ENCODE data around the gene RCL1. TPM values are rescaled to one million over a fixed set of nuclear protein-coding genes. Genes with fewer than 3 reads are reported as not detected.

RCL1 gene
- total and polyA plus RNA-seq, 2 donors (not counting 3 experiments of a cell fraction or from before 2014, with no cell fraction given): 12.9 to 13.2 TPM

DNA sequence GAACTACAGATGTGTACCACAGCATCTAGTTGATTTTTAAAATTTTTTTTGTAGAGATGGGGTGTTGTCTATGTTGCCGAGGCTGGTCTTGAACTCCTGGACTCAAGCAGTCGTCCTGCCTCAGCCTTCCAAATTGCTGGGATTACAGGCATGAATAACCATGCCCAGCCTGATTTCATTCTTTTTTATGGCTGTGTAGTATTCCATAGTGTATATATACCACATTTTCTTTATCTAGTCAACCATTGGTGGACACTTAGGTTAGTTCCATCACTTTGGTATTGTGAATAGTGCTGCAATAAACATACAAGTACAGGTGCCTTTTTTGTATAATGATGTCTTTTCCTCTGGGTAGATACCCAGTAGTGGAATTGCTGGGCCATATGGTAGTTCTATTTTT lies 3.8 kb downstream of the RCL1 start:
- intact Hi-C loops (cut with micrococcal nuclease): no loop called here

More for the DNA sequence above, 3.8 kb downstream of the RCL1 start:
- H3K4me3 ChIP-seq (replicated peaks in 1 of 3; ENCODE audit: insufficient read depth in 1 of 3, low read depth in 1 of 3, low read length in 3 of 3): no peak overlapping the region
- DNase-seq (ENCODE audit: low read depth, low spot score): no peak
- no peak for TF ChIP-seq FOS (IDR thresholded peaks at IDR 0.05; ENCODE audit: borderline replicate concordance, insufficient read depth, low read length)
- TF ChIP-seq POLR2A (IDR thresholded peaks at IDR 0.05; ENCODE audit: low read depth, low read length): no peak
- TF ChIP-seq, protein P1, sequence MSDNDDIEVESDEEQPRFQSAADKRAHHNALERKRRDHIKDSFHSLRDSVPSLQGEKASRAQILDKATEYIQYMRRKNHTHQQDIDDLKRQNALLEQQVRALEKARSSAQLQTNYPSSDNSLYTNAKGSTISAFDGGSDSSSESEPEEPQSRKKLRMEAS (IDR thresholded peaks at IDR 0.05; ENCODE audit: insufficient read depth, insufficient read length): no peak
- TF ChIP-seq EZH2 (IDR thresholded peaks at IDR 0.05; ENCODE audit: borderline replicate concordance, low read depth, low read length, severe bottlenecking): no peak
- TF ChIP-seq MYC (IDR thresholded peaks at IDR 0.05; ENCODE audit: low read depth, low read length): no peak
- TF ChIP-seq, protein P2, sequence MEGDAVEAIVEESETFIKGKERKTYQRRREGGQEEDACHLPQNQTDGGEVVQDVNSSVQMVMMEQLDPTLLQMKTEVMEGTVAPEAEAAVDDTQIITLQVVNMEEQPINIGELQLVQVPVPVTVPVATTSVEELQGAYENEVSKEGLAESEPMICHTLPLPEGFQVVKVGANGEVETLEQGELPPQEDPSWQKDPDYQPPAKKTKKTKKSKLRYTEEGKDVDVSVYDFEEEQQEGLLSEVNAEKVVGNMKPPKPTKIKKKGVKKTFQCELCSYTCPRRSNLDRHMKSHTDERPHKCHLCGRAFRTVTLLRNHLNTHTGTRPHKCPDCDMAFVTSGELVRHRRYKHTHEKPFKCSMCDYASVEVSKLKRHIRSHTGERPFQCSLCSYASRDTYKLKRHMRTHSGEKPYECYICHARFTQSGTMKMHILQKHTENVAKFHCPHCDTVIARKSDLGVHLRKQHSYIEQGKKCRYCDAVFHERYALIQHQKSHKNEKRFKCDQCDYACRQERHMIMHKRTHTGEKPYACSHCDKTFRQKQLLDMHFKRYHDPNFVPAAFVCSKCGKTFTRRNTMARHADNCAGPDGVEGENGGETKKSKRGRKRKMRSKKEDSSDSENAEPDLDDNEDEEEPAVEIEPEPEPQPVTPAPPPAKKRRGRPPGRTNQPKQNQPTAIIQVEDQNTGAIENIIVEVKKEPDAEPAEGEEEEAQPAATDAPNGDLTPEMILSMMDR (IDR thresholded peaks at IDR 0.05; ENCODE audit: extremely low read depth in 1 of 2, insufficient read depth in 1 of 2, low read depth in 1 of 2, low read length in 2 of 2): no peak
- no peak for TF ChIP-seq GATA2 (IDR thresholded peaks at IDR 0.05; ENCODE audit: insufficient read depth, insufficient read length, low read depth, low read length)
- no peak for TF ChIP-seq POLR2AphosphoS5 (IDR thresholded peaks at IDR 0.05; ENCODE audit: insufficient read depth, low read depth, low read length)
- no peak for TF ChIP-seq JUN (IDR thresholded peaks at IDR 0.05; ENCODE audit: borderline replicate concordance, insufficient read depth, insufficient read length, low read depth)
- ChIA-PET CTCF (interaction anchor here (1.0 to 4.1 kb wide), 5 partner anchors 15 to 54 kb away, joined by 3 to 54 read pairs (median 3); no protein-coding TSS in a partner anchor), POLR2A (no interaction called here)
- no peak overlapping the region for H3K9ac ChIP-seq (replicated peaks; ENCODE audit: extremely low read depth, insufficient read depth, low read length)
- peaks cover 28% of the 10 kb centered on the region for H3K4me1 ChIP-seq (ENCODE audit: control insufficient read depth, extremely low read depth, insufficient read depth, low read length)
- BruUV-seq (replicated peaks): no TSS peak
- H4K20me1 ChIP-seq (replicated peaks; ENCODE audit: control insufficient read depth, extremely low read depth, insufficient read depth, low read length): no peaks in the 10 kb centered on the region
- H3K4me2 ChIP-seq (ENCODE audit: insufficient read depth, low read length): no peak overlapping the region
- H3K27me3 ChIP-seq (ENCODE audit: control insufficient read depth in 2 of 2, insufficient read depth in 2 of 2, low read length in 2 of 2): no peaks in the 10 kb centered on the region
- peaks cover 79% of the 10 kb centered on the region for H3K79me2 ChIP-seq (ENCODE audit: control insufficient read depth, insufficient read depth, low read length)
- H3K9me1 ChIP-seq (replicated peaks; ENCODE audit: control insufficient read depth, extremely low read depth, insufficient read depth, low read length): no peaks in the 10 kb centered on the region
- H2AFZ ChIP-seq (ENCODE audit: low read depth, low read length): no peak overlapping the region
- dilution Hi-C loops (cut with MboI; ENCODE audit: extremely low pct_ligation_motif_present, low sequenced_read_pairs): no loop called here
- H3K36me3 ChIP-seq (ENCODE audit: control insufficient read depth in 2 of 2, extremely low read depth in 1 of 2, insufficient read depth in 2 of 2, low read length in 2 of 2): no peaks in the 10 kb centered on the region
- H3K27ac ChIP-seq (ENCODE audit: insufficient read depth, low read depth, low read length): no peak overlapping the region
- no peak for FAIRE-seq
- no peaks in the 10 kb centered on the region for H3K9me3 ChIP-seq (replicated peaks; ENCODE audit: control insufficient read depth, insufficient read depth, low read length)

Data from endothelial cell of umbilical vein (primary cell).